ENCODE data around the gene ME3.
"Not testable (repeated sequence)": the region's sequence is repeated elsewhere in the genome, so short reads cannot be mapped to it uniquely, and the experiment has no call there.

The ME3 gene

DNA sequence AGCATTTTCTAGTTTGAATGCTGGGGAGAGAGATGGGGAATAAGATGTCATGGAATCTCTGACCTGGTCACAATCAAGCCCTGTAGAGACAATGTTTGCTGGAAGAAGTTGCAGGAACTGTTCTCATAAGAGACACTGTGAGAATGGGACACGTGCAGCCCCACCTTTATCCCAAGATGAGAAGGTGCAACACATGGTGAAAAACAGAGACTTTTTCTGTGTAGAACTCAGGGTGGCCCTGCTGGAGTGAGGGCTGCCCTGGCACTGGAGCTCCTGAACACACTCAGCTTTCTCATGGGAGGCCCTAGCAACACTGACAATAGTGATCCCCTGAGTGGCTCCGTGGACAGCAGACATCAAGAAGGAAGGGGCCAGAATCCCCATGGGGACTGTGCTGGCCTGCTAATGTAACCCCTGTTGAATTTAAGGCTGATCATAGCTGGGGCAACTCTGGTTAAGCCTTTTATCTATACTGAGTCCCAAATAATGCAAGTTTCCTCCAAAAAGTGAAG is 106.6 kb downstream of the ME3 start:
- DNase-seq (ENCODE audit: low read depth in 1 of 2, low spot score in 1 of 2), result no peak

GRCh38 chr11:86565388-86565787 is 107.0 kb downstream of the ME3 start:
- DNase-seq (ENCODE audit: low read depth in 1 of 2, low spot score in 1 of 2), result no peak

DNA sequence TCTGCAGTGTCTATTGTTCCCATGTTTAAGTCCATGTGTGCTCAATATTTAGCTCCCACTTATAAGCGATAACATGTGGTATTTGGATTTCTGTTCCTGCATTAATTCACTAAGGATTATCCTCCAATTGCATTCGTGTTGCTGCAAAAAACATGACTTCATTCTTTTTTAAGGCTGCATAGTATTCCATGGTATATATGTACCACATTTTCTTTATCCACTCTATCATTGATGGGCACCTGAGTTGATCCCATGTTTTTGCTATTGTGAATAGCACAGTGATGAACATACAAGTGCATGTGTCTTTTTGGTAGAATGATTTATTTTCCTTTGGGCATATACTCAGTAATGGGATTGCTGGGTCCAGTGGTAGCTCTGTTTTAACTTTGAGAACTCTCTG is 109.6 kb downstream of the ME3 start:
- not testable (repeated sequence) for DNase-seq (ENCODE audit: low read depth in 1 of 2, low spot score in 1 of 2)

GRCh38 chr11:86559311-86559945 is 113.0 kb downstream of the ME3 start:
- no peak for DNase-seq (ENCODE audit: low read depth in 1 of 2, low spot score in 1 of 2)

- DNase-seq (ENCODE audit: low read depth in 1 of 2, low spot score in 1 of 2), result no peak
Measured at GRCh38 chr11:86558841-86559240, 113.6 kb downstream of the ME3 start.

- DNase-seq (ENCODE audit: low read depth in 1 of 2, low spot score in 1 of 2), result no peak
Measured at GRCh38 chr11:86558207-86558606, 114.2 kb downstream of the ME3 start.

- DNase-seq (ENCODE audit: low read depth in 1 of 2, low spot score in 1 of 2), result no peak
Measured at GRCh38 chr11:86555866-86556265, 116.5 kb downstream of the ME3 start.

DNA sequence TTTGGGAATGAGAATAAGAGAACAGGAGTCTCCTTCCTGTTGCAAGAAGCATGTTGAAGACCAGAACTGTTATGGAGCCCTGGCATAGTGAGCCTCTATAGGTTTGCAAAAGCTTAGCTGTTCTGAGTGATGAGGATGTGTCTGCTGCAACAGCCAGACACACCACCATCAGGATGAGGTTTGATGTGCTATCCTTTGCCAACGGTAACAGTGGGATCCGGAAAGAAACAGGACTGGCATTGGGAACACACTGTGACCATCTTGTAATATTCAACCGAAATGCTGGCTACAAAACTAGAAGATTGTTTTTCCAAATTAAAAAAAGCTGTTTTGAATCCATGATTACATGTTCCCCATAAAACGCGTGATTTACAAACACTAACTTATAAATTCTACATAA is 117.0 kb downstream of the ME3 start:
- DNase-seq (ENCODE audit: low read depth in 1 of 2, low spot score in 1 of 2), result no peak

- no peak for DNase-seq (ENCODE audit: low read depth in 1 of 2, low spot score in 1 of 2)
Measured at GRCh38 chr11:86553265-86553664, 119.2 kb downstream of the ME3 start.

DNA sequence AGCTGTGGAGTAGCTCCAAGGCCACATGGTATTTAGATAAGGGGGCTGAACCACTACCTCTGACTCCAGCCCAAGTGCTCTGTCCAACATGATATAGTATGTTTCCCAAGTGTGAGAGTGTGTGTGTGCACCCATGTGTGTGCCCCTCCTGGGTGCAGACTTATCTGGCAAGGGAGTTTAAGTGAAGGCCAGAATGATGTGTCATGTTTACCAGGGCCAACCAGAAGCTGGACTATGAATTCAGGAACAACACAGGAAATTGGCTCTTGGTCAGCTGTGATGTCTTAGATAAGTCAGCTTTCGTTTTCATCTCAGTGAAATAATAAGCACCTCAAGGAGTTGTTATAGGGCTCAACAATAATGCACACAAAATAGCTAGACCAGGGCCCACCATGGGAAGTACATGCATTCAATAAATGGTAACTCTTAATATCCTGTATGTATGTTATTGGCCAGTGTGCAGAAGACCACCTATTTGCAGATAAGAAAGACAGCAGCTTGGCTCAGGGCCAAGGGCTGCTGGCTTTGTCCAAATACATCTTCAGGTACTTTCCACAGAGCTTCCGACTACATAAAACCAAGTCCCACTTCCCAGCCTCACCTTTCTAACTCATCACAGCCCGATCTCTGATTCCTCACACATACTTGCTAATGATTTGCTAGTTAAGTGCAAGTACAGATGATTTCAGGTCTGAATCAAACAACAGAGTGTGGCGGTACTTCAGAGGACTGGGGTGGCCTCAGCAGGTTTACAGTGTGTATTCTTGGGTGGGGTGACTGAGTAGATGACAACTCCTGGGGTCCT is 120.9 kb downstream of the ME3 start:
- DNase-seq (ENCODE audit: low read depth in 1 of 2, low spot score in 1 of 2), result no peak

GRCh38 chr11:86550757-86551156 is 121.7 kb downstream of the ME3 start:
- no peak for DNase-seq (ENCODE audit: low read depth in 1 of 2, low spot score in 1 of 2)

DNA sequence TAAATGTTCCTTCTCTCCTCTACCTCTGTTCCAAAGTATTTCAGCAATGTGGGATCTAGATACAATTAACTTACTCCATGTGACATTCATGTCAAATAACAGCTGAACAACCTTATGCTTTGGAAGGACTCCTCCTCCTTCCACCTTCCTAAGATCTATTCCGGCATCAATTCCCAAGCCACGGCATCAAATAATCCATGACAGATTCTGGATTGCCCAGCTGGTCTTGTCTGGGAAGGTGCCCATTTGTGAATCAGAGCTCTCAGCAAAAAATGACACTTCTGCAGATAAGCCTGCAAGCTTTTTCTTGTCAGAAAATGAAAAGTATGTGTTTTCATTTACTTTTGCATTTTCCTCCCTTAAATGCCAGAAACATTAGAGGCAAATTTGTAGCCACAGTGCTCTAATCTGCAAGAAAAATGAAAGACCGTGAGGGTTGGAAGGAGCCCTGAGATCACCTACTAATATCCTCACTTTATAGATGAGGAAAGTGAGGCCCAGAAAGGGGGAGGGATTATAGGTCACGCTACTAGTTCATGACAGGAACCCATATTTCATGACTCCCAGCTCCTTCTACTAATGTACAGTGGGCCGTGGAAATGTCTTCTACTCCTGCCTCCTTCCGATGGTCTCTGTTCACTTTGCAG is 124.0 kb downstream of the ME3 start:
- no peak for DNase-seq (ENCODE audit: low read depth in 1 of 2, low spot score in 1 of 2)

DNA sequence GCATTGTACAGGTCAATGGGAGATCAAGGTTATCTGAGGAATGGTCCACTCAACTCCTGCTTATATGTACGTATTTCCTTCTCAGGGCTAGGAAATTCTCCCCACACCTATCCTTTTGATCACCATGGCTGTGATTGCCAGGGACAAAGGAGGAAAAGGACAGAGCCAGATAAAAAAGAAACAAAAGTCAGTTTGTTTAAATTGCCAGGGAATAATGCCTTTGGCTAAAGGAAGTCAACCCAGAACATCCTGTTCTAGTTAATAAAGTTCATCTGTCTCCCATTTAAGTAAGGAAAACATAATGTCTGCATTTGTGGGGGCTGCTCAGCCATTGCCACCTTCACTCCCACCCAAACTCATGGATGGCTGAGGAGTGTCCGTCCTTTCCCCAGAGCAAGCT is 124.7 kb downstream of the ME3 start:
- no peak for DNase-seq (ENCODE audit: low read depth in 1 of 2, low spot score in 1 of 2)

- DNase-seq (ENCODE audit: low read depth in 1 of 2, low spot score in 1 of 2), result not testable (repeated sequence)
Measured at GRCh38 chr11:86541299-86541698, 131.1 kb downstream of the ME3 start.

GRCh38 chr11:86538223-86538548 is 134.2 kb downstream of the ME3 start:
- DNase-seq (ENCODE audit: low read depth in 1 of 2, low spot score in 1 of 2), result no peak

DNA sequence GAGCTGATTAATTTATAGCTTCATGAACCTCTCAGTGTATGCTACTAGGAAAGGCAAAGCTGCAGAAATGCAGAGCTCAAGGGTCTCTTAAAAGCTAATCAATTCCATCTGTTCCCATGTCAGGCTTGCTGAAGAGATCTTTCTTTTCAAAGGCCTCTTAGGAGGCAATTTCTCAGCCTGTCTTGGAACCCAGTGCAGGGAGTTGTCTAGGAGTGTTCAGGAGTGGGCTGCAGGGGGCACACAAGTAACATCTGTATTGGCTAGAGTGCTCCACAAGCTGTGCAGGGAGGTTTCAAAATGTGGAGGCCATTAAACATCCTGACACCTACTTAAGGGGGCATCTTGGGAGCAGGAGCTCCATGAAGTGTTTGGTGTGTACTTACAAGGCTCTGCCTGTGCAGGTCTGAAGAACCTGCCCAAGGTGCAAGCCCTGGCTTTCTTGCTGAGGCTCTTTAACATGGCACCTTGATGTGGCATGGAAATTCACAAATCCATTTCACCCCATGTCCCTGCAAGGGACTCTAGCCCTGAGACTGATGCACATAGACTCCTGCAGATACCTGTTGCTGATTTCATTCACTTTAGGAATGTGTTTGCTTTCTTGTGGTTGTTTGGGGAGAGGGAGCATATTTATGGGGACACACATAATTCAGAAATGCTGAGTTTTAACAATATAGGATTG is 134.7 kb downstream of the ME3 start:
- no peak for DNase-seq (ENCODE audit: low read depth in 1 of 2, low spot score in 1 of 2)

DNA sequence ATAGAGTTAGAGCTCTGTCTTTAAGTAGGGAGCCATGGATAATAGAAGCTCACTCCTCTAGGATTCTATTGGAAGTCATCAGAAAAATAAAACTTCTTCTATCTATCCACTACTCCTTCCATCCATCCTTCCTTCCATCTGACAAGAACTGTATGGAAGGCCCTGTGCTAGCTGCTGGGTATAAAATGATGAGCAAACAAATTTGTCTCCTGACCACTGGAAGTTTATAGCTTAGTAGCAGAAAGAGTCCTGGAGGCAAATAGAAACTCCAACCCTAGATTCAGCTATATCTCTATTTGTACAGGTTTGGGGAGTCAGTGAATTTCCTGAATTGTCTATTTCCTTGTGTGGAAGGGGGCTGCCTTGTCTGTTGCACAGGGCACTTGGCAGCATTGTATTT is 136.6 kb downstream of the ME3 start:
- DNase-seq (ENCODE audit: low read depth in 1 of 2, low spot score in 1 of 2), result no peak

DNA sequence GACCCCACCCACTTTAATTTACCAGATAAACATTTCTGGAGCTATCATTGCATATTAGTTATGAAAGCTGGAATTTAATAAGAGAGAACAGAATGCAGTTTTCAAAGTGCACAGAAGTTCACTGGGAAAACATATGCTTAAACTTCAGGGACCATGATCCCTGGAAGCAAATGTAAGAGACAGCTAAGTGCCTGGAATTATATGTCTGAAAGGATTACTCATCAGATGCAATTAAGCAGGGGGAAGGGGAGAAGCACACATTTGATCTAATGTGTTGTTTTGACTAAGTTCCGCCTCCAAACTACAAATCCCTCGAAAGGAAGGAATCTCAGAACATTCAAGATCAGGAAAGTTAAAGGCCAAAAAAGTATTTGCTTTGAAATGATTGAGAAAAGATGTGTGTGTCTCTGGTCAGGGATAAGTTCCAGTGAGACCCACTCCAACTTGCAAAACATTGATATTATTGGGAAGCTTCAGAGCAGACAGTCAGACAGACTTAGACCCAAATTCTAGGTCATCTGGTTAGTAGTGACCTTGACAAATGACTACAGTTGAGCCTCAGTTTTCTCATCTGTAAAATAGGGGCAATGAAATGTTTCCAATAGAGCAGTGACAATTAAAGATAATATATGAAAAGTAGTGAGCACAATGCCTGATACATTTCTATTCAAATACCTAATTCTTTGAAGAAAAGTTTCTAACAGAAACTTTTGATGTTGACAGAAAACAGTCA is 147.6 kb downstream of the ME3 start:
- no peak for DNase-seq (ENCODE audit: low read depth in 1 of 2, low spot score in 1 of 2)

DNA sequence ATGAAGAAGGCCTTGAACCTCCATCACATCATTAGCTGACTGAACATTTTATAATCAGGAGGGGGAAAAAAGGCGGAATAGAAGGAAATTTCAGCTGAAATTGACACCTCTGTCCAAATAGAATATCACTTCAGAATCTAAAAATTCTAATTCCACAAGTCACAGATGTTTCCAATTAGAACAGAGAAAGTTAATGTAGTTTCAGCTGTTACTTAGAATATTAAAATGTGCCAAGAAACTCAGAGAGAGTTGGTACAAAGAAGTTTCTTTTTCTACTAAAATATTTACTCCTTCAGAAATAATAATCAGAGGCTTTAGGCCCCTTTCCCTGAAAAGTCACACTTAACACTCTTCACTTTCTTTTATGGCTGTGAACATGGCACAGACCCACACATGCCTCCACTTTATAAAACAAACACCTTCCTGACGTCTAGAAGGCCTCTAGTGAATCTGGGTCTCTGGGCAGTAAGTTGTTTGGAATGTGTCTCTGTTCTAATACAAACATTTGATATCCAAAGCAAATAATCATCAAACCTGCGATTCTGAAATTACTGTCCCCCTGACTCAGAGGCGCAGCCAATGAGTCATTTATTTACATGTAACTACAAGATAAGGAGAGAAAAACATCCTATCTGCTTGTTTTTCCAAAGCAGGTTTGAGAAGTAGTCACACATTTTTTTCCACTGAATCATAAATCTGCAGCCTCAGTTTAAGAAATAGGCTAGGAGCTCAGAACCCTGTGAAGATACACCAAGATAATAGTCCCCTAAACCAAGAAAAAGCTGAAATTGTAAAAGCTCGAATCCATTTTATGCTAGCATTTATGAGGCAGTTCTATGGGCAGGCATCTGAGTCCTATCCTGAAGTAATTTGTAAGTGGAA is 148.4 kb downstream of the ME3 start:
- no peak for DNase-seq (ENCODE audit: low read depth in 1 of 2, low spot score in 1 of 2)

DNA sequence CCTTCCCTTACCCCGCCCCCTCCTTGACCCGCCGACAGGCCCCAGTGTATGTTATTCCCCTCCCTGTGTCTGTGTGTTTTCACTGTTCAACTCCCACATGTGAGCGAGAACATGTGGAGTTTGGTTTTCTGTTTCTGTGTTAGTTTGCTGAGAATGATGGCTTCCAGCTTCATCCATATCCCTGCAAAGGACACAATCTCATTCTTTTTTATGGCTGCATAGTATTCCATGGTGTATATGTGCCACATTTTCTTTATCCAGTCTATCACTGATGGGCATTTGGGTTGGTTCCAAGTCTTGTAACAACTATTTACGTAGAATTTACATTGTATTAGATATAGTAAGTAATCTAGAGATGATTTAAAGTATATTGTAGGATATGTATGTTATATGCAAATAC is 149.9 kb downstream of the ME3 start:
- DNase-seq (ENCODE audit: low read depth in 1 of 2, low spot score in 1 of 2), result not testable (repeated sequence)

Data from stimulated activated CD4-positive, alpha-beta T cell treated with anti-CD3 and anti-CD28 coated beads, Interleukin-15, amount 100 ng/mL, for 1 hour (primary cell).